Memory B cell (primary cell): ENCODE data around the gene CD19.
"Not testable (repeated sequence)": the region's sequence is repeated elsewhere in the genome, so short reads cannot be mapped to it uniquely, and the experiment has no call there.

Experiments used
- ATAC-seq: fragments of 150-1000 bp; cut with Tn5 transposase; 2 replicates; pipeline ENCODE4 v1.10.0; 2021; ENCODE audit warnings: low read depth, mild to moderate bottlenecking, moderate library complexity
- DNase-seq, 2 donors: peaks; one replicate each; pipeline ENCODE4 v3.0.0; 2022; ENCODE audit warnings: low spot score in 2 of 2
- H3K27ac Mint-ChIP-seq: one replicate; pipeline ENCODE4 v1.8.0; 2022; ENCODE audit warnings: mild to moderate bottlenecking, moderate library complexity, mixed read lengths
- H3K27me3 Mint-ChIP-seq: one replicate; pipeline ENCODE4 v1.8.0; 2022; ENCODE audit warnings: mixed read lengths
- H3K36me3 Mint-ChIP-seq: one replicate; pipeline ENCODE4 v1.8.0; 2022; ENCODE audit warnings: mild to moderate bottlenecking, mixed read lengths
- H3K4me1 Mint-ChIP-seq: one replicate; pipeline ENCODE4 v1.8.0; 2022; ENCODE audit warnings: mixed read lengths
- H3K4me3 Mint-ChIP-seq: one replicate; pipeline ENCODE4 v1.8.0; 2022; ENCODE audit warnings: mild to moderate bottlenecking, moderate library complexity, mixed read lengths
- H3K9me3 Mint-ChIP-seq: one replicate; pipeline ENCODE4 v1.8.0; 2022; ENCODE audit warnings: mixed read lengths

CD19 gene

GRCh38 chr16:28931801-28932225, at the start of gene CD19:
Gene CD19 (plus strand): TSS chr16:28931971. CDS start chr16:28932001, 30 bp downstream.
- peak; percentile 22 for ATAC-seq
- peaks cover 22% of the 10 kb centered on the region for H3K36me3 Mint-ChIP-seq
- H3K4me1 Mint-ChIP-seq: peaks cover 48% of the 10 kb centered on the region
- no peaks in the 10 kb centered on the region for H3K27me3 Mint-ChIP-seq
- peak within 1 kb of the TSS; percentile 91 for H3K27ac Mint-ChIP-seq
- no peaks in the 10 kb centered on the region for H3K9me3 Mint-ChIP-seq
- no peak for DNase-seq
- H3K4me3 Mint-ChIP-seq: peak within 1 kb of the TSS; percentile 96

GRCh38 chr16:28882551-28883160, 49.1 kb upstream of the CD19 start:
- Mint-ChIP-seq H3K9me3 (no peaks in the 10 kb centered on the region), H3K27ac (no peak overlapping the region), H3K36me3 (no peaks in the 10 kb centered on the region), H3K4me3 (no peak overlapping the region), H3K4me1 (peaks cover 19% of the 10 kb centered on the region), H3K27me3 (peaks cover 17% of the 10 kb centered on the region)
- DNase-seq (no peak), ATAC-seq (no peak)

GRCh38 chr16:28883221-28883996, 48.4 kb upstream of the CD19 start:
- no peak overlapping the region for H3K27ac Mint-ChIP-seq
- H3K27me3 Mint-ChIP-seq: peaks cover 15% of the 10 kb centered on the region
- H3K36me3 Mint-ChIP-seq: no peaks in the 10 kb centered on the region
- H3K9me3 Mint-ChIP-seq: no peaks in the 10 kb centered on the region
- DNase-seq (no peak), ATAC-seq (no peak)
- peak overlapping the region; percentile 2 for H3K4me3 Mint-ChIP-seq
- H3K4me1 Mint-ChIP-seq: peaks cover 17% of the 10 kb centered on the region

GRCh38 chr16:28884045-28884444, 47.7 kb upstream of the CD19 start:
- Mint-ChIP-seq H3K4me1 (peaks cover 17% of the 10 kb centered on the region), H3K4me3 (peak overlapping the region; percentile 2), H3K27ac (no peak overlapping the region)

GRCh38 chr16:28886945-28887344, 44.8 kb upstream of the CD19 start:
- H3K4me1 Mint-ChIP-seq: peaks cover 4% of the 10 kb centered on the region
- H3K36me3 Mint-ChIP-seq: no peaks in the 10 kb centered on the region
- DNase-seq: no peak
- H3K4me3 Mint-ChIP-seq: no peak overlapping the region
- no peaks in the 10 kb centered on the region for H3K9me3 Mint-ChIP-seq
- no peak overlapping the region for H3K27ac Mint-ChIP-seq
- no peak for ATAC-seq
- H3K27me3 Mint-ChIP-seq: peaks cover 9% of the 10 kb centered on the region

More at GRCh38 chr16:28884045-28884444, 47.7 kb upstream of the CD19 start:
- Mint-ChIP-seq H3K27me3 (peaks cover 15% of the 10 kb centered on the region), H3K9me3 (no peaks in the 10 kb centered on the region), H3K36me3 (no peaks in the 10 kb centered on the region)
- ATAC-seq: no peak
- DNase-seq: no peak

DNA sequence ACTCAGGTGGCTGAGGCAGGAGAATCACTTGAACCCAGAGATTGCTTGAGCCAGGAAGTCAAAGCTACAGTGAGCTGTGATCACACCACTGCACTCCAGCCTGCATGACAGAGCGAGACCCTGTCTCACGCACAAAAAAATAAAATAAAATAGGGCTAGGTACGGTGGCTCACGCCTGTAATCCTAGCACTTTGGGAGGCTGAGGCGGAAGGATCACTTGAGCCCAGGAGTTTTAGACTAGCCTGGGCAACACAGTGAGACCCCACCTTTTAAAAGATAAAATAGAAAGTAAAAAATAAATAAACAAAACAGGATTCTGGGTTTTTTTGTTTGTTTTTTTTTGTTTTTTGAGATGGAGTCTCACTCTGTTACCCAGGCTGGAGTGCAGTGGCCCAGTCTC, 41.4 kb upstream of the CD19 start:
- not testable (repeated sequence) for H3K36me3 Mint-ChIP-seq, H3K9me3 Mint-ChIP-seq, H3K4me3 Mint-ChIP-seq, H3K27me3 Mint-ChIP-seq, H3K27ac Mint-ChIP-seq, H3K4me1 Mint-ChIP-seq, DNase-seq, ATAC-seq

DNA sequence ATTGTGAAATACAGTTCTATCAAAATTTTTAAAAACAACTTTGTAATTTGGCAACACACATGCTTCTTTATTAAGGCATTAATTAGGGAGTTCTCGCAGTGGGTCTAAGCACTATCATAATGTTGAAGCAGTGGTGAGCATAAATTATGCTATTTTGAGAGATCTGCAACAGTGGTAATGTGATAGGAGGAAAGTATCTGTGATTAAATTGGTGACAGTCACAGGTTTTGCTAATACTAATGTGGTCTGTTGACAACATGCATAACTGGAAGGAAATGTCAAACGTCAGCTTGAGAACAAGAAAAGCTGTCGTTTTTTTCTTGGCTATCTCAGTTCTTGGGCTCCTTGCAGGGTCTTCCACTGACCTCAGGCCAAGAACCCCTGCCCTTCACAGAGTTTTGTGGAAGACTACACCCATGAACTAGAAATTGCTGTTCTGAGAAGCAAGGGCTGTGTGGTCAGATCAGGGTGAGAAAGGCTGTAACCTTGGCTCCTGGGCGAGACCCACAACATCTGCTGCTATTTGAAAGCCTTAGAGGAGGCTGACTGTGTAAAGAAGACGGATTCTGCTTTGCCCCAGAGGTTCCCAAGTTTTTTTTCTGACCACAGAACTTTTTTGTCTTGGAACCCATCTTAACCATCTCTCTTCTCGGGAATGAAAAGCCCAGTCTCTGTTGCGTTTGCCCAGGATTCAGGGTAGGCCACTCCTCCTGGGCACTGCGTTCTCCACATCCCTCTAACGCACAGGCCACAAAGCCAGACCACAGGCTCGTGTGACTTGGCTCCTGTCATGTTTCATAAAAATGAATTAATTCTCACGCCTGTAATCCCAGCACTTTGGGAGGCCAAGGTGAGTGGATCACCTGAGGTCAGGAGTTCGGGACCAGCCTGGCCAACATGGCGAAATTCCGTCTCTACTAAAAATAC, 39.5 kb upstream of the CD19 start:
- Mint-ChIP-seq H3K27me3 (no peaks in the 10 kb centered on the region), H3K36me3 (no peaks in the 10 kb centered on the region), H3K9me3 (no peaks in the 10 kb centered on the region), H3K4me1 (peaks cover 2% of the 10 kb centered on the region), H3K27ac (no peak overlapping the region), H3K4me3 (no peak overlapping the region)
- ATAC-seq: no peak
- no peak for DNase-seq

DNA sequence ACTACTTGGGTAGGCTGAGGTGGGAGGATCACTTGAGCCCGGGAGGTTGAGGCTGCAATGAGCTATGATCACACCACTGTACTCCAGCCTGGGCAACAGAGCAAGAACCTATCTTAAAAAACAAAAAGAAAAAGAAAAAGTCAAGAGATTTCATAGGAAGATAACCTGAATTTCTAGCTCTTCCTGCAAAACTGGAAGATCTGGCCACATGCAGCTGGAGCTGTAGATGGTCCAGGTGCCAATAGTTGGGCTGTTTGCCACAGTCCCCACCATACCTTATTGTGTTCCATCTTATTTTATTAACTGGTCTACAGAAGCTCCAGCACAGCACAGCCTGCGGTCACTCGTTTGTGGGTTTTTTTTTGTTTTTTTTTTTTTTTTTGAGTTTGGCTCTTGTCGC, 38.5 kb upstream of the CD19 start:
- H3K27ac Mint-ChIP-seq: no peak overlapping the region
- DNase-seq: no peak
- H3K4me1 Mint-ChIP-seq: peaks cover 2% of the 10 kb centered on the region
- H3K36me3 Mint-ChIP-seq: peaks cover 3% of the 10 kb centered on the region
- H3K4me3 Mint-ChIP-seq: no peak overlapping the region
- no peak for ATAC-seq
- H3K9me3 Mint-ChIP-seq: no peaks in the 10 kb centered on the region
- no peaks in the 10 kb centered on the region for H3K27me3 Mint-ChIP-seq

GRCh38 chr16:28895609-28896008, 36.2 kb upstream of the CD19 start:
- H3K27ac Mint-ChIP-seq: no peak overlapping the region
- H3K27me3 Mint-ChIP-seq: no peaks in the 10 kb centered on the region
- no peak for ATAC-seq
- H3K4me1 Mint-ChIP-seq: peaks cover 2% of the 10 kb centered on the region
- DNase-seq: no peak
- no peaks in the 10 kb centered on the region for H3K9me3 Mint-ChIP-seq
- no peak overlapping the region for H3K4me3 Mint-ChIP-seq
- H3K36me3 Mint-ChIP-seq: peaks cover 3% of the 10 kb centered on the region

DNA sequence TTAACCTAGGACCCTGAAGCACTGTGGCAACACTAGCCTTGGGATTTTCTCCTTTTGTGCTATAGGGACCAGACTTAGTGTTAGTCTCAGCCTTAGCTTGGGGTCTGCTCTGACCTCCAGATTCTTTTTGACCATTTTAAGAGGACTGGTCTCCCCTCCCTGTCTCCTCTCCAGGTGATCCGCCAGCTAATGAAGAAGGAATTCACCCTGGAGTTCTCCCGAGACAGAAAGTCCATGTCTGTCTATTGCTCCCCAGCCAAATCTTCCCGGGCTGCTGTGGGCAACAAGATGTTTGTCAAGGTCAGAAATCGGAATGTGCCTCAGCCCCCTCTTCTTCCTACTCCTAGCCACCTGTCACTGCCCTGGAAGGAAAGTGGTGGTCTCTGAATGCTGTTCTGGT, 33.9 kb upstream of the CD19 start:
- Mint-ChIP-seq H3K27me3 (no peaks in the 10 kb centered on the region), H3K9me3 (no peaks in the 10 kb centered on the region), H3K27ac (no peak overlapping the region), H3K4me3 (no peak overlapping the region), H3K4me1 (peaks cover 9% of the 10 kb centered on the region), H3K36me3 (peaks cover 4% of the 10 kb centered on the region)
- DNase-seq (no peak), ATAC-seq (no peak)

GRCh38 chr16:28898266-28898665, 33.5 kb upstream of the CD19 start:
- H3K4me3 Mint-ChIP-seq: no peak overlapping the region
- no peaks in the 10 kb centered on the region for H3K27me3 Mint-ChIP-seq
- DNase-seq: no peak
- H3K4me1 Mint-ChIP-seq: peaks cover 14% of the 10 kb centered on the region
- H3K36me3 Mint-ChIP-seq: peaks cover 4% of the 10 kb centered on the region
- H3K27ac Mint-ChIP-seq: no peak overlapping the region
- no peaks in the 10 kb centered on the region for H3K9me3 Mint-ChIP-seq
- ATAC-seq: no peak

- H3K27me3 Mint-ChIP-seq: no peaks in the 10 kb centered on the region
- peaks cover 4% of the 10 kb centered on the region for H3K36me3 Mint-ChIP-seq
- no peaks in the 10 kb centered on the region for H3K9me3 Mint-ChIP-seq
- ATAC-seq (no peak), DNase-seq (no peak)
- H3K4me3 Mint-ChIP-seq: no peak overlapping the region
- no peak overlapping the region for H3K27ac Mint-ChIP-seq
- peaks cover 18% of the 10 kb centered on the region for H3K4me1 Mint-ChIP-seq
These were observed 32.8 kb upstream of the CD19 start for GRCh38 chr16:28898942-28899341.

DNA sequence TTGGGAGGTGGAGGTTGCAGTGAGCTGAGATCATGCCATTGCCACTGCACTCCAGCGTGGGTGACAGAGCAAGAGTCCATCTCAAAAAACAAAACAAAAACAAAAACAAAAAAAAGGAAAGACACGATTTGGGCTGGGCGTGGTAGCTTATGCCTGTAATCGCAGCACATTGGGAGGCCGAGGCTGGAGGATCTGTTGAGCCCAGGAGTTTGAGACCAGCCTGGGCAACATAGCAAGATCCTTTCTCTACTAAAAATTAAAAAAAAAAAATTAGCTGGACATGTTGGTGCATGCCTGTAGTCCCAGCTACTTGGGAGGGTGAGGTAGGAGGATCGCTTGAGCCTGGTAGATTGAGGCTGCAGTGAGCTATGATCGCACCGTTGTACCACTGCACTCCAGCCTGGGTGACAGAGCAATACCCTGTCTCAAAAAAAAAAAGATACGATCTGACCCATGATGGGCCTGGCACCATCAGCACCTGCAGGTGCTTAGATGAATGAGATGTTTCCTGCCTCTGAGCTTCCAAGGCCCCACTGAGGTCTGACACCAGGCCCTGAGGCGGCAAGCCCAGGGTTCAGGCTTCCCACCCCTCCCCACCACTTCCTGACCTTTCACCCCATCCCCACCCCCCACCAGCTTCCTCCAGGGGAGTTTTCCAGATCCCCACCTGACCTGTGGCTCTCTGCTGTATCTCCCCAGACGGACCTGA, 31.7 kb upstream of the CD19 start:
- no peaks in the 10 kb centered on the region for H3K27me3 Mint-ChIP-seq
- H3K4me3 Mint-ChIP-seq: no peak overlapping the region
- DNase-seq (no peak), ATAC-seq (no peak)
- H3K4me1 Mint-ChIP-seq: peaks cover 22% of the 10 kb centered on the region
- H3K36me3 Mint-ChIP-seq: peaks cover 8% of the 10 kb centered on the region
- no peak overlapping the region for H3K27ac Mint-ChIP-seq
- no peaks in the 10 kb centered on the region for H3K9me3 Mint-ChIP-seq
